ENCODE results near the gene CCDC90B.
"Not testable (repeated sequence)": the region's sequence is repeated elsewhere in the genome, so short reads cannot be mapped to it uniquely, and the experiment has no call there.

- not testable (repeated sequence) for TF ChIP-seq NFATC4 (CRISPR knock-in tag; IDR thresholded peaks at IDR 0.05); USF2 (CRISPR knock-in tag; IDR thresholded peaks at IDR 0.05); CREB1 (CRISPR knock-in tag; IDR thresholded peaks at IDR 0.05); E2F4 (CRISPR knock-in tag; IDR thresholded peaks at IDR 0.05; ENCODE audit: borderline replicate concordance, low read depth); ZNF121 (CRISPR knock-in tag; IDR thresholded peaks at IDR 0.05); SP1 (CRISPR knock-in tag; conservative IDR thresholded peaks at IDR 0.05); TEAD4 (CRISPR knock-in tag; IDR thresholded peaks at IDR 0.05)
- TF ChIP-seq, protein P1, sequence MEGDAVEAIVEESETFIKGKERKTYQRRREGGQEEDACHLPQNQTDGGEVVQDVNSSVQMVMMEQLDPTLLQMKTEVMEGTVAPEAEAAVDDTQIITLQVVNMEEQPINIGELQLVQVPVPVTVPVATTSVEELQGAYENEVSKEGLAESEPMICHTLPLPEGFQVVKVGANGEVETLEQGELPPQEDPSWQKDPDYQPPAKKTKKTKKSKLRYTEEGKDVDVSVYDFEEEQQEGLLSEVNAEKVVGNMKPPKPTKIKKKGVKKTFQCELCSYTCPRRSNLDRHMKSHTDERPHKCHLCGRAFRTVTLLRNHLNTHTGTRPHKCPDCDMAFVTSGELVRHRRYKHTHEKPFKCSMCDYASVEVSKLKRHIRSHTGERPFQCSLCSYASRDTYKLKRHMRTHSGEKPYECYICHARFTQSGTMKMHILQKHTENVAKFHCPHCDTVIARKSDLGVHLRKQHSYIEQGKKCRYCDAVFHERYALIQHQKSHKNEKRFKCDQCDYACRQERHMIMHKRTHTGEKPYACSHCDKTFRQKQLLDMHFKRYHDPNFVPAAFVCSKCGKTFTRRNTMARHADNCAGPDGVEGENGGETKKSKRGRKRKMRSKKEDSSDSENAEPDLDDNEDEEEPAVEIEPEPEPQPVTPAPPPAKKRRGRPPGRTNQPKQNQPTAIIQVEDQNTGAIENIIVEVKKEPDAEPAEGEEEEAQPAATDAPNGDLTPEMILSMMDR (IDR thresholded peaks at IDR 0.05): not testable (repeated sequence)
- TF ChIP-seq, protein P2, sequence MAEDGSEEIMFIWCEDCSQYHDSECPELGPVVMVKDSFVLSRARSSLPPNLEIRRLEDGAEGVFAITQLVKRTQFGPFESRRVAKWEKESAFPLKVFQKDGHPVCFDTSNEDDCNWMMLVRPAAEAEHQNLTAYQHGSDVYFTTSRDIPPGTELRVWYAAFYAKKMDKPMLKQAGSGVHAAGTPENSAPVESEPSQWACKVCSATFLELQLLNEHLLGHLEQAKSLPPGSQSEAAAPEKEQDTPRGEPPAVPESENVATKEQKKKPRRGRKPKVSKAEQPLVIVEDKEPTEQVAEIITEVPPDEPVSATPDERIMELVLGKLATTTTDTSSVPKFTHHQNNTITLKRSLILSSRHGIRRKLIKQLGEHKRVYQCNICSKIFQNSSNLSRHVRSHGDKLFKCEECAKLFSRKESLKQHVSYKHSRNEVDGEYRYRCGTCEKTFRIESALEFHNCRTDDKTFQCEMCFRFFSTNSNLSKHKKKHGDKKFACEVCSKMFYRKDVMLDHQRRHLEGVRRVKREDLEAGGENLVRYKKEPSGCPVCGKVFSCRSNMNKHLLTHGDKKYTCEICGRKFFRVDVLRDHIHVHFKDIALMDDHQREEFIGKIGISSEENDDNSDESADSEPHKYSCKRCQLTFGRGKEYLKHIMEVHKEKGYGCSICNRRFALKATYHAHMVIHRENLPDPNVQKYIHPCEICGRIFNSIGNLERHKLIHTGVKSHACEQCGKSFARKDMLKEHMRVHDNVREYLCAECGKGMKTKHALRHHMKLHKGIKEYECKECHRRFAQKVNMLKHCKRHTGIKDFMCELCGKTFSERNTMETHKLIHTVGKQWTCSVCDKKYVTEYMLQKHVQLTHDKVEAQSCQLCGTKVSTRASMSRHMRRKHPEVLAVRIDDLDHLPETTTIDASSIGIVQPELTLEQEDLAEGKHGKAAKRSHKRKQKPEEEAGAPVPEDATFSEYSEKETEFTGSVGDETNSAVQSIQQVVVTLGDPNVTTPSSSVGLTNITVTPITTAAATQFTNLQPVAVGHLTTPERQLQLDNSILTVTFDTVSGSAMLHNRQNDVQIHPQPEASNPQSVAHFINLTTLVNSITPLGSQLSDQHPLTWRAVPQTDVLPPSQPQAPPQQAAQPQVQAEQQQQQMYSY (CRISPR knock-in tag; IDR thresholded peaks at IDR 0.05): not testable (repeated sequence)
These were observed 22.4 kb upstream of the CCDC90B start for GRCh38 chr11:83308536-83308935.

Measured in WTC11 (cell line).